K562 (cell line): ENCODE results near the gene IL1RN.

ENCODE experiments used
- CTCF ChIP-seq, 3 experiments: IDR thresholded peaks in 2 of 3; conservative IDR thresholded peaks in 1 of 3; 2 replicates each; pipeline ENCODE4 v1.5.1; 2011 to 2012; ENCODE audit warnings: low read length in 3 of 3, mild to moderate bottlenecking in 3 of 3, control low read depth in 2 of 3, improper control_type of control experiment in 1 of 3, inconsistent platforms in 1 of 3, low read depth in 1 of 3, mixed read lengths in 1 of 3, moderate library complexity in 1 of 3; ENCODE audit not compliant: insufficient read depth in 2 of 3
- DPF2 ChIP-seq: fragments of 450-650 bp; IDR thresholded peaks from 2 replicates; pipeline ENCODE4 v1.6.1; 2016
- EZH2 ChIP-seq: IDR thresholded peaks from 2 replicates; pipeline ENCODE4 v1.6.1; 2012; ENCODE audit warnings: low read depth, mild to moderate bottlenecking, inconsistent platforms, low read length, borderline replicate concordance
- POLR2AphosphoS5 ChIP-seq: IDR thresholded peaks from 2 replicates; pipeline ENCODE4 v1.6.1; 2011; ENCODE audit warnings: mild to moderate bottlenecking, low read depth, low read length, moderate library complexity; ENCODE audit not compliant: control insufficient read depth, insufficient read depth
- ZNF121 ChIP-seq: sonication (generic); formaldehyde crosslinking; conservative IDR thresholded peaks from 2 replicates; pipeline ENCODE4 v1.8.0; 2022; ENCODE audit warnings: missing genetic modification reagents

GRCh38 chr2:113113807-113114206, 13.6 kb upstream of the IL1RN start:
- no peak for TF ChIP-seq CTCF (IDR thresholded peaks at IDR 0.05 in 2 of 3, conservative IDR thresholded peaks at IDR 0.05 in 1 of 3; ENCODE audit: insufficient read depth in 2 of 3, low read depth in 1 of 3, low read length in 3 of 3)
- TF ChIP-seq POLR2AphosphoS5 = no peak
- TF ChIP-seq DPF2 = no peak
- TF ChIP-seq ZNF121 (CRISPR knock-in tag) = no peak
- TF ChIP-seq EZH2 = no peak
